DMS153 treated with DMSO at 0.1 percent for 48 hours (cell line): ENCODE data around the gene LRRC51.

Experiments
- DNase-seq: peaks from one replicate; lab custom pipeline; 2025; ENCODE audit not compliant: unreplicated experiment; lab: John Stamatoyannopoulos, UW

The LRRC51 gene, protein sequence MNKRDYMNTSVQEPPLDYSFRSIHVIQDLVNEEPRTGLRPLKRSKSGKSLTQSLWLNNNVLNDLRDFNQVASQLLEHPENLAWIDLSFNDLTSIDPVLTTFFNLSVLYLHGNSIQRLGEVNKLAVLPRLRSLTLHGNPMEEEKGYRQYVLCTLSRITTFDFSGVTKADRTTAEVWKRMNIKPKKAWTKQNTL

DNA sequence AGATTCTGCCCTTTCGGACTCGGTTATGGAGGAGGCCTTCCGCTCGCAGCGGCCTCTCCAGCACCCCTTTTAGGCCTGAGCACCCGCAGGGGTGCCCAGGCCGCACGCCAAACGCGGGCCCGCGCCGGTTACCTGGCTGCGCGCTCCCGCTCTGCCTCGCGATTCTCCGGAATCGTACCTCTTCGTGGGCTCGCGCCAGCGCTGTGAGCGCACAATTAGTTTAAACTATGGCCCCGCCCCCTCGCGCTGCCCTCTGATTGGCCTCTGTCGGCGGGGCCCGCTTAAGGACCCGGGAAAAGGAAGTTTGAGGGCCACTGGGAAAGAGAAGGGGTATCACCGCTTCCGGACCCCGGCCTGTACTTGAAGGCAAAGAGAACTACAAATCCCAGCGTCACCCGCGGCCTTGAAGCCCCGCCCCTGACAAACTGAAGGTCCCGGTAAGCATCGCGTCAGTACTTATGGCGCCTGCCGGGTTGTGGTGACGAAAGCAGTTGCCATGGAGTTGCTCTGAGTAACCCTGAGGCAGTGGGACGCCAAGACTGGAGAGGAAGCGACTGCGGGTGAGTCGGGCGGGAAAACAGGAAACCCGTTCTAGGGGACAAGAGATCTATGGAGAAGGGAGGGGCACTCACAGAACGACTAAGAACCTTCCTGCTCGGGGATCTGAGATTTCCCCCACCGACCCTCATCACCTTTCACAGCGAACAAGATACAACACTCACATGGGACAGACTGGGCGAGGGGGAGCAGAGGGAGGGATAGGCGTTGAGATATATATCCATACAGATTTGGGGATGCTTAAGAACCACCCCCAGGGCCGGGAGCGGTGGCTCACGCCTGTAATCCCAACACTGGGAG lies at the start of gene LRRC51, which contains the start of gene NUMA1:
TSS of gene LRRC51 (plus strand) at position 525 of the 858 bp plus-strand sequence. CDS start 8,234 bp downstream, outside the sequence.
TSS of gene NUMA1 (minus strand) at position 217 of the 858 bp plus-strand sequence. CDS start 44,599 bp downstream, outside the sequence.
- DNase-seq = peak; percentile 99

DNA sequence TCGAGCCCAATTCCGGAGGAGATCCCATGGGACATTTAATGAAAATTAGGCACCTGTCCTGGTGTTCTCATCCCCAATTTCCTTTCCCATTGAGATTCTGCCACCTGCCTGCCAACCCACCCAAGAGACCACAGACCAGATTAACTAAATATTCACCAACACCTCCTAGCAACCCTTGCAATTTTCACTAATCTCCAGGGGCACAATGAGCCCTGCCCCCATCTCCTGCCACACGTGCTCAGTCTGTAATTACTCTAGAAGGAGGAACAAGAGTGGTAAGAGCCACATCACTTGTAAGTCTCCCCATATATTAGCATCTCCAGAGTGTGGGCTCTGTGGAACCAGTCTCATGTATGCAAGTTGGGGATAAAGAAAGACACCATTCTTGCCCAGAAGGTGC lies 44.0 kb upstream of the LRRC51 start:
- no peak for DNase-seq

DNA sequence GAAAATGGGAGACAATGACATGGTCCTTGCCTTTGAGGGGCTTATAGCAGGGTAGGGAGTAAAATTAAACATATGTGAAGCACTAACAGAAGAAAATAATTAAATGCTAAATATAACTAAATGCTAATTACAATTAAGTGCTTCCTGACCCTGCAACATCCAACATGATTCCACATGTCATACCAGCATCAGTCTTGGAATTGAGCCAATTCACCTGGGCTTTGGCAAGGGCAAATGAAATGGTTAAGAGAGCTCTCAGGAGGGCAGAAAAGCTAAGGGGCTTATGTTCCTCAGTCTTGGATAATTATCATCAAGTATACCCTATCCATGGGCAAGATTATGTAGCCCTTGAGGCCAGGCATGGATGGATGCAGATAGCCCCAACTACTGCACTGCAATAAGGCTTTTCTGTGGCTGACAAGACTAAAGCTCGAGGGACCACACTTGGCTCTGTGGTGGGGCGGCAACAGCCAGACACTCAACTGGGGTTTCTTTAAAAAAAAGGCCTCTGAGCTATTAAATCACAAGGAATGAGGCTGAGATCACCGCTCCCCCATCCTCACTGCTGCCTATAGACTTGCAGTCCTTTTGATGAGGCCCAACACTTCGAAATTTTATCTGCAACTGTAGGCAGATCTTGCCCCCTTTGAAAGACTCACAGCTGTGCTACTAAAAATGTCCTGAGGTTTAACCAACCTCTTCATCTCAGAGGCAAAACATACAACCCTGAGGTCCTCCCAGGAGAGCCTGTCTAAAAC lies 42.9 kb upstream of the LRRC51 start:
- DNase-seq = no peak

DNA sequence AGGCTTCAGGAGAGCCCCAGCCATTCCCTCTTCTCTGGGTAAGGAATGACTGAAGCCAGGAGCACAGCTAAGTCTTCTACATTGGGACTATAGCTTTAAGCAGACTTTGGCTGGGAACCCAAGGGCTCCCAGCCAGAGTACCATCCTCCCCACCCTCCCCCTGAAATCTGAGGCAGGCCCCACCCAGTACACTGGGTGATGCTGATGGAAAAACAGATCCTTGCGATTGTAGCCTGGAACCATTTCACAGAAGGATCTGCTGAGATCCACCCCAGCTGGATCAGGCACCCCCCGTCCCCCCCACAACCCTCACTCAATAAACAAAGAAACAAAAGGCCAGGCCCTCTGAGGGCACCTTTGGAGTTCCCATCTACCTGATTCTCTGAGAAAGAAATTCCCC lies 42.2 kb upstream of the LRRC51 start:
- DNase-seq = no peak

DNA sequence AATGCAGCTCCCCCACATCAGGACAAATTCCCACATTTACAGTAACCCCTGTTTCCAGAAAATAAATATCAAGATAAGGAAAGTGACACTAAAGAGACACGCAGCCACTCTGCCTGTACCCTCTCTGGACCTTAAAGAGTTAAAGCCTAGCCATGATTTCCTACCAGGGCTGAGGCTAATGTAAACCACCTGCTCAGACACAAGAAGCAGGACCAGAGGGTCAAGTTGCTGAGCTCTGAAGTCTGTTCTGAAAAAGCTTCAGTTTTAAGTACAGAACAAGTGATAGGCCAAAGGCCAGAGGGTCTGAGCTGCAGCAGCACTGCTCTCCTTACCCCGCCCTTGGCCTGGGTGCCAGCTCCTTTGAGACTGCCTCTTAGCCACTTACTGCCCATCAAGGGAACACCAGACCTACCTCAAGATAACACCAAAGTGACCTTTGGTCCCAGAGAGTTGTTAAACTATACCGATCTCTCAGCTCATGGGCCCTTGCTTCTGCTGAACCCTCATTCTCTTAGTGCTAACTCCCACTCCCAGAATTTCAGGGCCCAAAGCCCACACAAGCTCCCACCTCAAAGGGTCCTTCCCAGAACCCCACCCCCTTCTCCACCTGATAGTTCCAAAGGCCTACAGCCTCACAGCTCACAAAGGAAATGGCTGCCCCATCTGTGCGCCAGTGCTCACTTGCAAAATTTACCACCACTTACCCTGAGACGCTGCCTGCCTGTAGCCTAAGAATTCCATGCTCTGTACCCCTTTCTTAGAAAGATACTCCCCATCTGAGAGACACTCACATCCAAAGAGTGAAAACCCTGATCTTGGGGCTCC lies 41.4 kb upstream of the LRRC51 start:
- DNase-seq = no peak

DNA sequence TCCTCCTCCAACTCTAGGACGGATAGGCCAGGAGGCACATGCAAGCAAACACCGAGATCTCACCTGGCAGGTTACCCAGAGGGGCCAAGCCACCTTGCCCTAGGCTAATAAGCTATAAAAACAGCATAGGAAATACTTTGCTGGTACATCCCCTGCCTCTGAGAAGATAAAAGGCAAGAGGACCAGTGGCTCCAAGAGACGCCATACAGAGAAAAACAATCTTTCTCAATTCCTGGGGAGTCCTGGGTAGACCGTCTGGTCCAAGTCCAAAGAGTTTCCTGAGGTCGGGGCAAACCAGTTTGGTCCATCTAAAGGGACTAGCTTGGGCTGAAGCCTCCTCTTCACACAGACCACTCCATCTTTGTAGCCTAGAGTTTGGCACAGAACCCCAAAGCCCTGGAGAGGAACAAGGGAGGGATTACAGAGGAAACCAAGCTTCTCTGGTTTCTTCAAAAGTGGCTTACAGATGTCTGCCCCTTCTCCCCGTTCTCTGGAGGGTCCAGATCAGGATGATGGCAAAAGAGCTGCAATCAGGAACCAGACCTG lies 40.7 kb upstream of the LRRC51 start:
- no peak for DNase-seq

DNA sequence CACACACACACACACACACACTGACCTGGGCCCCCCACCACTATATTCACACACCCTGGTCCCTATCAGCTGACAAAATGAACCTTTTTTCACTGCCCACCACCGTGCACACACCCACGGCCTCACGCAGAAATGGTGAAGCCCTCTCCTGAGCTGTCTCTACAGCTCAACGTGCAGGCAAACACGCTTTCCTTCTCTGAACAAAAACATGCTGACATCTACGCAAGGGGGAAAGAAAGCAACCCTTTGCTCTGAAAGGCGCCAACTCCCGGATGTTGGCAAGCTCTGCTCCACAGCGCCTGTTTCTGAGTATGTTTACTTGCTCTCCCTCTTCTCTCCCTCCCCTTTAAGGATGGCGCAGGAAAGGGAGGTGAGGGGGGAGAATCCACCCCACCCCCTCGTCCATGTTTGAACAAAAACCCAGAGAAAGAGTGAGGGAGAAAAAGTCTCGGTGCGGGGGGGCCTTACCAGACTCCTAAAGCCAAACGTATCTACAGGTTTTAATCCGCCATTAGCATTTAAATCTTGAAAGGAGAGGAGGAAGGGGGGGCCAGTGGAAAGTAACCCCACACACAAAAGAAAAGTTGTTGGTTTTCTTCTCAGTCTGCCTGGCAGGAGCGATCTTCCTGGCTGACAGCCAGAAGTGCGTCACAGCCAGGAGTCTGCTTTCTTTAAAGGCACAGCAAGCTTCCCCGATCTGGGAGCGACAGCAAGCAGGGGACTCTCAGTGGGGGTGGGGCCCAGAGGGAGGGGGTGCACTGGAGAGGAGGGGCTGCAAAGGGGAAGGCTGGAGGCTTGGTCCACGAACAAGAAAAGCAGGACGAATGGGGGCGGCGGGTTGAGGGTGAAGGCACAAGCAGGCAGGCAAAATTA lies 39.9 kb upstream of the LRRC51 start:
- DNase-seq = peak; percentile 88

DNA sequence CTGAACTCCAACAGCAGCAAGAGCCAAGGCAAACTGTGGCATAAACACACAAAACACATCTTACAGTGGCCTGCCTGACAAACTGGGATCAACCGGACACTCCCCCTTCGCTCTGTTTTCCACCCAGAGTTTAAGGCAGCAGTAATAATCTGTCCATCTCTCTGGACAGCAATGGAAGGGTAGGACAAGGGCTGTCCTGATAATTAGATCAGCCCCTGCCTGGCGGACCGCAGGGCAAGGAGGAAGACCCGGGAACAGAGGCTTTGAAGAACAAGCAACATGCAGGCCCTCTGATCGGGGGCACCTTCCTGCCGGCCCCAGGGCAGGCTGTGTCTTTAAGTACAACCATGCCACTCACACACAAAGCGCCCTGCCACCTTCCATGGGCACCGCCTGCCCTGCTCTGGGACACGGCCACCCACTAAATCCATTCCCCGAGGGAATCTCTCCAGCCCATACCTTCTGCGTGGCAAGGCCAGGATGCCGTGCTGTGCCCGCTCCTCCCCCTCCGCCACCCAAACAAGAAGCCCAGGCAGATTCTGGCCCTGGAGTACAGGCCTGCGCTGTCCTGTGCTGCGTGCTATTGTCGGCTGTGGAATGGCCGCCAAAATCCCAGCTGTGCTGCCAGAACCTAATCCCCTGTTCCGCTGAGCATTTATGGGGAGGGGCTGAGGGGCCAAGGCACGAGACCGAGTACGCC lies 39.1 kb upstream of the LRRC51 start:
- DNase-seq = peak; percentile 68

DNA sequence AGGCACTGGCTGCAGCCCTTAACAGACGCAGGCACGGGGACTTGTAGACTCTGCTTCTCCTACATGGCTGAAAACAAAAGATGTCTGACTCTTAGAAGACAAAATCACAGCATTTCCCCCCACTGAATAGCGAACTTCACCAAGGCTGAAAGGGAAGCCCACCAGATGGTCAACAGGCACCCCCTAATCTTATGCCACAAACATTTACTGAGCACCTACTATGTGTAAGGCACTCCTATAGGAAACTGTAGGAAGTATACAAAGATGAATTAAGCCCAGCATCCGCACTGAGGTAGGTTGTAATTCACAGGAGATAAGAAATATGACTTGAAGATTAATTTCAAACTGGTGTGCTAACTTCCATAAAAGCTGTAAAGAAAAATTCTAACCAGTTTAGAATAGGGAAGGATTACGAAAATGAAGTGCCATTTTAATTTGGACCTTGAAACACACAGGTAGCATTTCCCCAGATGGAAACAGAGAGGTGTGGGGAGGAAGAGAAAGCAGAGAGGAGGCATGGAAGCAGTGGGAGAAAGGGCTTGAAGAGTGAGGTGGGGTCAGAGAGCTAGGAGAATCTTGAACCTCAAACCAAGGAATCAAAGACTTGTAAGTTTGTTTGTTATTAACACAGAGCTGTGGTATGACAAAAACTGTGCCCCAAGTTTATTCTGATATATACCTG lies 38.4 kb upstream of the LRRC51 start:
- no peak for DNase-seq

DNA sequence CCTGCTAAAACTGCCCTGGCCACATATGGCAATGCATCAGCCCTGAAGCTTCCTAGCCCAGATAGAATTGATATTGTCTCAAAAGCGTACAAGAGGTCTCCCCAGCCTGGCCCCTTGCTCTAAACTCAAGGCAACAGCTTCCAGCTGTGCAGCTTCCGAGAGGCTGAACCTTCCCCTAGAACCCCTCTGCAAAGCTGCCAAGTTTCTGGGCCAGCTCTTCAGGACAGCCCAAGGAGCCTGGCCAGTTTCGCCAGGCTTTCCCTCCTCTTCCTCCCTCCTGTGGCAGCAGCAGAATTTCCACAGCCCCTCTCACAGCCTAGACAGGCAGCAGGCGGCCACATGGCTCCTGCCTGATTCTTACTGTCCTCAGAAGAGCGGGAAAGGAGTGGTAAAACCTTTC lies 34.8 kb upstream of the LRRC51 start:
- no peak for DNase-seq

DNA sequence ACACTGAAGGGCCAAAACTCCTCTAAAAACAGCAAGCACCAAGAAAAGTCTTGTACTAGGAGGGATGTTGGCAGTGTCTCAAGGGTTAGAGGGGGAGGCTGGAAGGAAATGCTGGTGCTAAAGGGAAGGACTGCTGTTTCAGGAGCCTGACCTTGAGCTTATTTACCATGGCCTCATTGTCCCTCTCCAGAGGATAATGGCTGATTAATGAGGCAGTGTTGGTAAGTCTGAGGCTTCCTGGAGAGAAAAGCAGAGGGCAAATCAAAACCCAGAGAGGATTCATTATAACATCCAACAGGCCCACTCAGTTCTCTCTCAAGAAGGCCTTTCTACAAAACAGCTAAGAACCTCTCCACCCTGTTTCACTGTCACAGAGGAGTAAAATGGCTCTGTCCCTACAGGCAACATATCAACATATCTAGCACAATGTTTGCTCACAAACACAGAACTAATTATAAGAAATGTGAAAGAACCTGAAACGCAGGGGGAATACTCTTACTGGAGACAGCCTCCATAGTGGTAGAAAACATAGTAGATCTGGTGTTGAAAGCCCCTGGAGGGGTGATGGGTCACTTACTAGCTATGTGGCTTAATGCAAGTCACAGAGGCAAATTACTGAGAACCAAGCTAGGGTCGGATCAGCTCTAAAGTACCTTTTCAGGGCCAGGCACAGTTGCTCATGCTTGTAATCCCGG lies 31.7 kb upstream of the LRRC51 start:
- no peak for DNase-seq

DNA sequence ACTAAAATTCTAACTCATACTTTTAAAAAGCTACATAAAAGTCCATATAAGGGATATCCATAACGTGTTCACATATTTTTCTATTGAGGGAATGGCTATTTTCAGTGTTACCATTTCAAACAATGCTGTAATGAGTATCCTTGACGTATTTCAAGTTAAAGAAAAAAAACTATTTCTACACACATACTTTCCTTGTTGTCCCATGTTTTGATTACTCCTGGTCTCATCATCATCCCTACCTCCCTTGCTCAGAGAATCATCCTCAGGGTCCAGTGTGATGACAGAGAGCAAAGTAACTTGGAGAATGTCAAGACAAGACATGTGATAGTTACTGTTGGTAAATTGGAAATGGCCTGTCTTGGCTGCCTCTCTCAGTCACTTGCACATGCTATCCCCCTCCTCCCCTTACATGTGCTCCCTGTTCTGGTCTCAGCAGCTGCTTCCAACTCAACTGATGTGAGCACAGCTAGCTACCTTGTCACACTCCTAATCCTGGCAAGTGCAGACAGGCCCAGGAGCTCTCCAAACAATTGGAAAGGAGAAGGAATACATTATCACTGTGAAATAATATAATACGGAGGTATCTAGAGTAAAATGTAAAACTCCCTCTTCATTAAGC lies 22.1 kb upstream of the LRRC51 start:
- DNase-seq = no peak

DNA sequence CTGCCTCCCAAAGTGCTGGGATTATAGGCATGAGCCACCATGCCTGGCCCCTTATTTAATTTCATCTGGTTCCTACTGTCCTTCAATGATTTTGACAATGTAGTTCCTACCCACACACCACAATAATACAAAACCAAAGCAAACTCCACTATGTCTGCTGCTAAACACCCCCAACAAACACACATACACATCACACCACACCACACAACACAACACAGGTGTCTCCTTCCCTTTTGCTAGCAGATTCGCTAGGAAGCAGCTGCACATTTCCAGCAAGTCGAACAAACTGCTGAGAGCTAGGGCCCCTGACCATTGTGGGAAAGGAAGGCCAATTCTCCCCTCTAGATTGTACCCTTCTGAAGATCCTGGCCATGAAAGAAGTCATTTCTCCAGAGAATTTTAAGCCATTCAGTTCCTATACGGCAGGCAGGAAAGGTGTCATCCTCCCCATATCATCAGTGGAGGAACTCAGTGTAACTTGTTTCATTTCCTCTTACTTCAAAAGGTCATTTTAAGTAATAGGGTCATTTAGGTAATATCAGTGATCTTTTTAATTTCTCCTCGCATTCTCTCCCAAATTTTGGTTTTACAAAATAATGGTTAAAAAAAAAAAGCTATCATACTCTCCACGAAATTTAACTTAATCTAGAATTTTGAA lies 18.8 kb upstream of the LRRC51 start:
- no peak for DNase-seq

DNA sequence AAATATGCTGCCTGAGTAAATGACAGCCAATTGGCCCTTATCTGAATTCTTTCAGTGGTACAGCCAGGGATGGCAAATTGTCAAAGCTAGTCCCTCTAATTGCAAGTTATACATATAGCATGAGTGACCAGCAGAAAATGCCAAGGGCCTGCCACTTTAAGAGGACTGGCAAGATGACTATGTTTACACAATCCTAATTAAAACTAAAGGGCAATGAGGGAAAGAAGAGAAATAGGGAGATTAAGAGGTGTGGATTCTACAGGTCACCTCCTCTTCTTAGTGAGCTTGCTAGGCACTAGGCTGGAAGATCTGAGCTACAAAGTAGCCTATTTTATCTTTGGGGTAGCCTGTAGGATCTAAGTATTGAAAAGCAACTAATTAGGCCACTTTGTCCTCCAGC lies 13.8 kb upstream of the LRRC51 start:
- no peak for DNase-seq

DNA sequence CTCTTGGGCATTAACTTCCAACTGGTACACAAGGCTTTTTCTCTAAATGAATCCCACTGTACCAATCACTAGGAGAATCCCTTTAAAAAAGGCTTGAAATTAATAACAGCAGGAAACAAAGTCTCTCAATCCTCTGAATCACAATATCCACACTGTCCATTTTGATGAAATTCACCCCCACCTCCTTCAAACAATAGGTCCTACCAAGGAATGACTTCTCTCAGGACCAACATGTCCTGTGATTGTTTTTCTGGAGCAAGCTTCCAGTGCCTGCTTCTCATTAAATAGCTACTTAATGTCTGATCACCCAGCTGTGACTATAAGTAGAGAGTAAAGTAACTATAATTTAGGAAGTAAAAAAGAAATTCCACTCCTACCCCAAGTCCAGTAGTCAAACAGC lies 13.4 kb upstream of the LRRC51 start:
- no peak for DNase-seq

DNA sequence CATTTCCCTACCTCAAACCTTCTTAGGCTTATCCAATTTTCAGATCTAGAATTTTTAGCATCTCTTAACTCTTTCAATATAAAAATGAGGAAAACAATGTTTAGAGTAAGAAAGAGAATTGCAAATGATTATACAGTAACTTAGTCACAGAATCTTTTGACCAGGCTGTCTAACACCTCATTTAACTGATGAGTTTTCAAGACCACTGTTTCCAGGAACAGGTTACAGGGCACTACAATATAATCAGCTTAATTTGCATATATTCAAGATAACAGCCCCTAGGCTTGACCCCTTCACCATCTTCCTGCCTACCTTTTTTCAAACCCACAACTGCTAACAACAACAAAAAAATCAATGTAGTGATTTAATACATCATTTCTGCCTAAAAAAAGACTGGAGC lies 13.0 kb upstream of the LRRC51 start:
- DNase-seq = no peak

DNA sequence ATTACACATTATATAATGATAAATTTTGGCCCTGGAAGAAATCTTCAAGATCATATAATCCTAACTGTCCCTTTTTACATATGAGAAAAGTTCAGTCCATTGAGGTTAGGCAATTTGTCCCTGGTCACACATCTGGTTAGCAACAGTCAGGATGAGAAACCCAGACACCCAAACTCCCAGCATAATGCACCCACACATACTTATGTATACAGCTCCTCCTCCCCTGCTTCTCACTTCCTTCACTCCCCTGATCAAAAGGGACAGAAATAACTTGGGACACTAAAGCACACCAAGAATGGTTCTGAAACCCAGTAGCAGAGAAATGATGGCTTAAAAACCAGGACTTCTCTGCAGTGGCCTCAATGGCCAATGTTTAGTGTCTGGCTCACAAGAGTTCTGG lies 11.4 kb upstream of the LRRC51 start:
- no peak for DNase-seq
